Brain microvascular endothelial cell (primary cell): ENCODE data around the gene GFER.

ENCODE experiments used
- DNase-seq: peaks from one replicate; pipeline ENCODE4 v3.0.0-alpha.2; 2020
- H3K27ac ChIP-seq: fragments of 250-450 bp; sonication (Bioruptor Pico); 2 replicates; pipeline ENCODE4 v1.5.1; 2020; ENCODE audit warnings: mild to moderate bottlenecking, moderate library complexity
- H3K27me3 ChIP-seq: fragments of 250-450 bp; sonication (Bioruptor Pico); replicated peaks from 2 replicates; pipeline ENCODE4 v1.5.1; 2020; ENCODE audit warnings: mild to moderate bottlenecking
- H3K36me3 ChIP-seq: fragments of 250-450 bp; sonication (Bioruptor Pico); replicated peaks from 2 replicates; pipeline ENCODE4 v1.5.1; 2020; ENCODE audit warnings: mild to moderate bottlenecking
- H3K4me3 ChIP-seq: 2 replicates; pipeline ENCODE4 v1.5.1; 2011; ENCODE audit warnings: low read depth, mild to moderate bottlenecking, control low read depth, low read length, moderate library complexity
- in situ Hi-C: cut with HindIII; loops from 2 replicates; pipeline ENCODE4 v1.10.0; 2017; ENCODE audit warnings: low sequenced_read_pairs, low pct_ligation_motif_present
- TF ChIP-seq, protein P1 (sequence below): IDR thresholded peaks from 2 replicates; pipeline ENCODE4 v1.5.1; 2011; ENCODE audit warnings: low read depth, mild to moderate bottlenecking, moderate library complexity, low read length, control low read depth, inconsistent platforms; ENCODE audit errors: missing control alignments

The GFER gene

DNA sequence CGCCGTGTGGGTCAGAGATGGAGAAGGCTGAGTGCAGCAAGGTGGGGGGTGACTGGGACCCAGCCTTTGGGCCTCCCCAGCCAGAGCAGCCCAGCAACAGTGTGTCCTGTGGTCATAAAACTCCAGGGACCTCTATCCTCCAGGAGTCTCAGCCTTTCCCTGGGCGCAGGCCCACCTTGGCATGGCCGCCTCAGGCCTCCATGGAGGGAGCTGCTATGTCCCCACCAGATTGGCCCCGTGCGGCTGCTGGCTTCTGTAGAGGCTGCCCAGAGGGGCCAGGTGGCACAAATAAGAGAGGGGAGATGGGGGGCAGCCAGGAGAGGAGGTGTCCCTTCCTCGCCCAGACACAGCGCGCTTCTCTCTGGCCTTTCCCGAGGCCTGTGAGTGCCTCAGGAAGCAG, 3.2 kb downstream of the GFER start:
- Histone ChIP-seq H3K36me3 (peaks cover 15% of the 10 kb centered on the region), H3K27ac (no peak overlapping the region), H3K4me3 (no peak overlapping the region), H3K27me3 (peaks cover 24% of the 10 kb centered on the region)
- in situ Hi-C loops: no loop called here
- DNase-seq: no peak
- TF ChIP-seq, protein P1, sequence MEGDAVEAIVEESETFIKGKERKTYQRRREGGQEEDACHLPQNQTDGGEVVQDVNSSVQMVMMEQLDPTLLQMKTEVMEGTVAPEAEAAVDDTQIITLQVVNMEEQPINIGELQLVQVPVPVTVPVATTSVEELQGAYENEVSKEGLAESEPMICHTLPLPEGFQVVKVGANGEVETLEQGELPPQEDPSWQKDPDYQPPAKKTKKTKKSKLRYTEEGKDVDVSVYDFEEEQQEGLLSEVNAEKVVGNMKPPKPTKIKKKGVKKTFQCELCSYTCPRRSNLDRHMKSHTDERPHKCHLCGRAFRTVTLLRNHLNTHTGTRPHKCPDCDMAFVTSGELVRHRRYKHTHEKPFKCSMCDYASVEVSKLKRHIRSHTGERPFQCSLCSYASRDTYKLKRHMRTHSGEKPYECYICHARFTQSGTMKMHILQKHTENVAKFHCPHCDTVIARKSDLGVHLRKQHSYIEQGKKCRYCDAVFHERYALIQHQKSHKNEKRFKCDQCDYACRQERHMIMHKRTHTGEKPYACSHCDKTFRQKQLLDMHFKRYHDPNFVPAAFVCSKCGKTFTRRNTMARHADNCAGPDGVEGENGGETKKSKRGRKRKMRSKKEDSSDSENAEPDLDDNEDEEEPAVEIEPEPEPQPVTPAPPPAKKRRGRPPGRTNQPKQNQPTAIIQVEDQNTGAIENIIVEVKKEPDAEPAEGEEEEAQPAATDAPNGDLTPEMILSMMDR: no peak

- peaks cover 15% of the 10 kb centered on the region for H3K36me3 ChIP-seq
- DNase-seq: no peak
- H3K27me3 ChIP-seq: peaks cover 21% of the 10 kb centered on the region
- in situ Hi-C loops: no loop called here
- TF ChIP-seq, protein P1: no peak
- H3K27ac ChIP-seq: no peak within 1 kb of the TSS
- H3K4me3 ChIP-seq: no peak within 1 kb of the TSS
Measured at GRCh38 chr16:1989209-1990100, 5.5 kb downstream of the GFER start, which contains the start of gene SYNGR3. Gene SYNGR3, plus strand, starts transcription at chr16:1989970. Its CDS starts 133 bp downstream, at chr16:1990103.

DNA sequence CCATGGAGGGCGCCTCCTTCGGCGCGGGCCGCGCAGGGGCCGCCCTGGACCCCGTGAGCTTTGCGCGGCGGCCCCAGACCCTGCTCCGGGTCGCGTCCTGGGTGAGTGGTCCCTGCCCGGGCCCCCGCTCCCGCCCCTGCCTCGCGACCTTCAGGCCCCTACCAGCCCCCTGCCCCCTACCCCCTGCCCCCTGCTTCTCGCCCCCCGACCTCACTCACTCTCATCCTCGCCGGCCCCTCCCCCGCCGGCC, 6.0 kb downstream of the GFER start:
- peaks cover 21% of the 10 kb centered on the region for H3K27me3 ChIP-seq
- H3K36me3 ChIP-seq: peaks cover 15% of the 10 kb centered on the region
- TF ChIP-seq, protein P1: no peak
- no peak overlapping the region for H3K4me3 ChIP-seq
- H3K27ac ChIP-seq: no peak overlapping the region
- in situ Hi-C loops: no loop called here
- no peak for DNase-seq

DNA sequence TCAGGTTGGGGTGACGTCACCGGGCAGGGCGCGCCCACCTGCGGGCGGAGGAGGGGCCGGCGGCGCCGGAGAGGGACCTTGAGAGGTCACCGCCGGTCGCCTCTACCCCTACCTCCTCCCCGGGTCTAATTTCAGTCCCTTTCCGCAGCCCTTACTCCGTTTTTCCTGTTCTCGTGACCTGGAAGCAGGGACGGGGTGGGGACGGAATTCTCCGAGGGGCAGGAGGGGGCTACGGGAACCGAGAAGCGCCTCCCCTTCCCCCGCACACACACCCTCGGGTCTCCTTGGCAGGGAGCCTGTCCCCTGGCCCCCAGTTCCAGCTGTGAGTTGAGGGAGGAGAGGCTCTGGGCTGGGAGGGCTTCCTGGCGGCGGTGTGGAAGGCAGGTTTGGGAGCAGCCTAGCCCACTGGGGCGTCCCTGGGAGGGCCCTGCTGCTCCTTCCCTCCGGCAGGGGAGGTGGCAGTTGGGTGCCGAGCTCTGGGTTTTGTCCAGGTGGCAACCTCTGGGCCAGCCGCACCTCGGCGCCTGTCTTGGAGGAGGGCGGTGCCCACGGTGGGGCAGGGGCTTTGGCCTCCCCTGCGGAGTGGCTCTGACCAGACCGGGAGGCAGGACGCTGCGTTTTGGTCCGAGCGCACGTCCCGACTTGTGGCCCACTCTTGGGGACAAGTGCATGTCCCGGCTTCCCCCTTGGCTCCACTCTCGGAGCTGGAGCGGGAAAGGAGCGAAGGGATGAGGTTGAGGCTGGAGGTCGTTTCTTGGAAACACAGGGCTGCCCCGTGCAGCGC, 6.5 kb downstream of the GFER start:
- in situ Hi-C loops: no loop called here
- H3K27ac ChIP-seq: no peak overlapping the region
- H3K4me3 ChIP-seq: no peak overlapping the region
- no peak for DNase-seq
- peaks cover 21% of the 10 kb centered on the region for H3K27me3 ChIP-seq
- TF ChIP-seq, protein P1: no peak
- H3K36me3 ChIP-seq: peaks cover 14% of the 10 kb centered on the region

- Histone ChIP-seq H3K27me3 (peaks cover 21% of the 10 kb centered on the region), H3K36me3 (peaks cover 8% of the 10 kb centered on the region), H3K27ac (no peak overlapping the region), H3K4me3 (no peak overlapping the region)
- no peak for DNase-seq
- in situ Hi-C loops: no loop called here
- TF ChIP-seq, protein P1: no peak
Measured at GRCh38 chr16:1991135-1991551, 7.2 kb downstream of the GFER start.
